Testis (tissue), 2 donors: ENCODE data around the gene SLC26A4.

Experiments used
- POLR2A ChIP-seq: fragments of 450-650 bp; IDR thresholded peaks from one replicate; pipeline ENCODE4 v1.6.1; 2017; ENCODE audit warnings: antibody characterized with exemption, mild to moderate bottlenecking, moderate library complexity
- TF ChIP-seq, protein P1 (sequence below), 3 experiments: fragments of 450-650 bp in 2 of 3; fragments of 200-600 bp in 1 of 3; sonication (generic) in 1 of 3; IDR thresholded peaks; one replicate each; pipeline ENCODE4 v1.5.1; 2016 to 2019; ENCODE audit warnings: antibody characterized with exemption in 3 of 3, mild to moderate bottlenecking in 2 of 3, moderate library complexity in 1 of 3

DNA sequence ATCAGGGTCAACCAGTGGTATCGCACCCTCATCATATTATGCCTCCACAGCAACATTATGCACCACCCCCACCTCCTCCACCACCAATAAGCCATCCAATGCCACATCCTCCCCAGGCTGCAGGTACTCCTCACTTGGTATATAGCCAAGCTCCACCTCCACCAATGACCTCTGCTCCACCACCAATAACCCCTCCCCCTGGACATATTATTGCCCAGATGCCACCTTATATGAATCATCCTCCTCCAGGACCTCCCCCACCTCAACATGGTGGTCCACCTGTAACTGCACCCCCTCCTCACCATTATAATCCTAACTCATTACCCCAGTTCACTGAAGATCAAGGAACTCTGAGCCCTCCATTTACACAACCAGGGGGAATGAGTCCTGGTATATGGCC is 98.0 kb downstream of the SLC26A4 start:
- TF ChIP-seq POLR2A: no peak
- TF ChIP-seq, protein P1, sequence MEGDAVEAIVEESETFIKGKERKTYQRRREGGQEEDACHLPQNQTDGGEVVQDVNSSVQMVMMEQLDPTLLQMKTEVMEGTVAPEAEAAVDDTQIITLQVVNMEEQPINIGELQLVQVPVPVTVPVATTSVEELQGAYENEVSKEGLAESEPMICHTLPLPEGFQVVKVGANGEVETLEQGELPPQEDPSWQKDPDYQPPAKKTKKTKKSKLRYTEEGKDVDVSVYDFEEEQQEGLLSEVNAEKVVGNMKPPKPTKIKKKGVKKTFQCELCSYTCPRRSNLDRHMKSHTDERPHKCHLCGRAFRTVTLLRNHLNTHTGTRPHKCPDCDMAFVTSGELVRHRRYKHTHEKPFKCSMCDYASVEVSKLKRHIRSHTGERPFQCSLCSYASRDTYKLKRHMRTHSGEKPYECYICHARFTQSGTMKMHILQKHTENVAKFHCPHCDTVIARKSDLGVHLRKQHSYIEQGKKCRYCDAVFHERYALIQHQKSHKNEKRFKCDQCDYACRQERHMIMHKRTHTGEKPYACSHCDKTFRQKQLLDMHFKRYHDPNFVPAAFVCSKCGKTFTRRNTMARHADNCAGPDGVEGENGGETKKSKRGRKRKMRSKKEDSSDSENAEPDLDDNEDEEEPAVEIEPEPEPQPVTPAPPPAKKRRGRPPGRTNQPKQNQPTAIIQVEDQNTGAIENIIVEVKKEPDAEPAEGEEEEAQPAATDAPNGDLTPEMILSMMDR (IDR thresholded peaks at IDR 0.05): no peak
